Stimulated activated CD4-positive, alpha-beta T cell treated with anti-CD3 and anti-CD28 coated beads, TNF-alpha, amount 100 ng/mL, for 4 hours (primary cell): ENCODE measurements around the gene U2AF1.
"Not testable (repeated sequence)": the region's sequence is repeated elsewhere in the genome, so short reads cannot be mapped to it uniquely, and the experiment has no call there.

ENCODE experiments used
- DNase-seq, 3 experiments: peaks; one replicate each; pipeline ENCODE4 v3.0.0-alpha.2; 2020; ENCODE audit warnings: low read depth in 3 of 3

Gene U2AF1, protein sequence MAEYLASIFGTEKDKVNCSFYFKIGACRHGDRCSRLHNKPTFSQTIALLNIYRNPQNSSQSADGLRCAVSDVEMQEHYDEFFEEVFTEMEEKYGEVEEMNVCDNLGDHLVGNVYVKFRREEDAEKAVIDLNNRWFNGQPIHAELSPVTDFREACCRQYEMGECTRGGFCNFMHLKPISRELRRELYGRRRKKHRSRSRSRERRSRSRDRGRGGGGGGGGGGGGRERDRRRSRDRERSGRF

GRCh38 chr21:43106965-43107793, at the start of gene U2AF1:
U2AF1 (minus strand) TSS chr21:43107570; CDS start chr21:43107494, 76 bp downstream.
- DNase-seq = peak; percentile 33 to 65 (median 40)

GRCh38 chr21:43153601-43154000, 46.2 kb upstream of the U2AF1 start:
- DNase-seq = not testable (repeated sequence)

DNA sequence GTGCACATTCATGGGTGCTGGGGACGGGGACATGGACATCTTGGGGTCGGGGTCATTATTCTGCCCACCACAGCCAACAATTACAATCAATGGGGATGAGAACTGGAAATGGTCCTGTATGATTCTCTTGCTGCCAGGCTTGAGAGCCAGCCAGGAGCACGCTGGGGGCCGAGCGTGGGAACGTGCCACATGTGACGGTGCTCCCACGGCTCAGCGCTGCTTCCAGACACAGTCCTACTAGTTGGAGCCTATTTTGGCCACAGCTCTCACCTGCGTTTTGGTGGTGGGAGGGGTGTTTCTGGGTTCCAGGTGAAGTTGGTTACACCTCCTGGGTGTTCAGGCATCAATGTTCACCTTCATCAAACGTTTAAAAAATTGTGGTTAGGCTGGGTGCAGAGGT, 42.0 kb upstream of the U2AF1 start:
- not testable (repeated sequence) for DNase-seq

DNA sequence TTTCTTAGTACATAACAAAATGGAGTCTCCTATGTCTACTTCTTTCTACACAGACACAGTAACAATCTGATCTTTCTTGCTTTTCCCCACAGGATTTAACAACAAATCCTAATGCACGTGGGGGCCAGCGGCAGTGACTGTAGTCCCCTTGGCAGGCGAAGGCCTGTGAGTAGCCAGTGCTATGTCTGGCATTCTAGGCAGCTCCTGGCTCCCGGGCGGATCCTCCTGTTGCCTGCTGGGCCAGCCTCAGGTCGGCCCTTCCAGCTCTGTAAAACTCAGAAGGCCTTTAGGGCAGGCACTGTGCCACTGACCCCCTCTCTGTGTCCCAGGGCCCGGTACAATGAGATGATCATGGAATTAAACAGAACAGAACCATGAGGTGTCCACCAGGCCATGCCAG, 40.6 kb upstream of the U2AF1 start:
- not testable (repeated sequence) for DNase-seq

GRCh38 chr21:43146637-43147036, 39.3 kb upstream of the U2AF1 start:
- not testable (repeated sequence) for DNase-seq

GRCh38 chr21:43141407-43141806, 34.0 kb upstream of the U2AF1 start:
- not testable (repeated sequence) for DNase-seq

GRCh38 chr21:43138944-43139343, 31.6 kb upstream of the U2AF1 start:
- DNase-seq = not testable (repeated sequence)

GRCh38 chr21:43134520-43134919, 27.1 kb upstream of the U2AF1 start:
- DNase-seq = not testable (repeated sequence)

- not testable (repeated sequence) for DNase-seq
These were observed 22.7 kb upstream of the U2AF1 start for GRCh38 chr21:43130094-43130493.

DNA sequence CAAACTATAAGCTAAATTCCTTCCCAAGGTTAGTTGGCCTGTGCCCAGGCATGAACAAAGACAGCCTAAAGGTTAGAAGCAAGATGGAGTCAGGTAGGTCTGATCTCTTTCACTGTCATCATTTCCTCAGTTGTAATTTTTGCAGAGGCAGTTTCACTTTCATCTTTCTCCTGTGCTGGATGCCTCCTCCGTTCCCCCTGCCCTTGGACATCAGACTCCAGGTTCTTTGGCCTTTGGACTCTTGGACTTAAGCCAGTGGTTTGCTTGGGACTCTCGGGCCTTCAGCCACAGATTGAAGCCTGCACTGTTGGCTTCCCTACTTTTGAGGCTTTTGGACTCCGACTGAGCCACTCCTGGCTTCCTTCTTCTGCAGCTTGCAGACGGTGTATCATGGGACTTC, 8.6 kb upstream of the U2AF1 start:
- DNase-seq = not testable (repeated sequence)

GRCh38 chr21:43114483-43114882, 7.1 kb upstream of the U2AF1 start:
- not testable (repeated sequence) for DNase-seq

DNA sequence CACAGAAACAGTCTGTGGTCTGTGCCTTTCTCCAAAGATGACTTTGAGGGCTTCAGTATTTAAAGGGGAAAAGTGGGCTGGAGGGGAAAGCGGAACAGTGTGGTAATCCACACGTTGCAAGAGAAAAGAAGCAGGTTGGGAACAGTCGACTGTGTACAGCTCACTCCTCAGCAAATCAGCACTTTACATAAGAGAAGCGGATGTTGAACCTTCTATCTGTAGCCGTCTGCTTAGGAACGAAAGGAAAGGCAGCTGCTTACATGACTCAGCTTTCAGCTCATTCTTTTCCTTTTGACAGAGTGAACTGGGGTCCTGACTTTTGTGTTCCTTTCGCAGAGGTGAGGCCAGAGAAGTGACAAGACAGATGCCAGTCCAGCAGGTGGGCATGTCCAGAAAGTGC, 1.6 kb upstream of the U2AF1 start:
- not testable (repeated sequence) for DNase-seq

DNA sequence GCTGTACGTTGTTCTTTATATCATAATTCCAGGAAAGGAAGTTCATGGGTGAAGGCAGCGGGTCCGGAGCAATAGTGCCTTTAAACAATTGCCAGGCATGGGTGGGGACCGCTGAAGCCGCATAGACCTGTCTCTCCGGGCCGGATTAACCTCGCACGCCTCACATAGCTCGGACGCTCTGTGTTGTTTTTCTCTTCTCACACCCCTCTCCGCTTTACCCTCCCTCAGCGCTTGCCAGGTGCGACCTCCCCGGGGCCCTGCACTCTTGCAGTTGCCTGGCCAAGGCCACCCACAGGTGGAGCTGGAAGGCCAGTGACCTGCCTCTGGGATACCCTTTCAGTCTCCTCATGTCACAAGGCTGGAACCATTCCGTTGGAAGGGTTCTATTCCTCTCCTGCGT, 807 bp upstream of the U2AF1 start:
- not testable (repeated sequence) for DNase-seq

GRCh38 chr21:43107794-43108137, 396 bp upstream of the U2AF1 start:
- DNase-seq = not testable (repeated sequence)

- DNase-seq = not testable (repeated sequence)
These were observed 2.7 kb downstream of the U2AF1 start for GRCh38 chr21:43104642-43105041.

DNA sequence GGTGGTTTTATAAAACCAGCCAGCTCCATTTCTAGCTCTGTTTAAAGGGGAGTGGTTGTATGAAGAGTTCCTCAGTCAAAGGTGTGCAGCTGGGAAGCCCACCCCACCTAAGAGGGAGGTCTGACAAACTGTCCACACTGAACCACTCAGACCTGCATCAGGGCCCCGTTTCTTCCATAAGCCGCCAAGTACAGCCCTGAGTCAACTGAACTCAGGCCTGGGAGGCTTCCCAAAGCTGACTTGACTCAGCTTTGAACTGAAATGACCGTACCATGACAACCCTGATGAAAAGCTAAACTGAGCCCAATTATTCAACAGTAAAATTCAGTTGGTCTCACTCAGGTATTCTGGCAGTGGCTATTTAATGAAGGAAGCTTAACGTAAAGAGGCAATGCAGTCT, 5.1 kb downstream of the U2AF1 start:
- not testable (repeated sequence) for DNase-seq

GRCh38 chr21:43101676-43102075, 5.7 kb downstream of the U2AF1 start:
- not testable (repeated sequence) for DNase-seq

GRCh38 chr21:43101000-43101399, 6.4 kb downstream of the U2AF1 start:
- not testable (repeated sequence) for DNase-seq

DNA sequence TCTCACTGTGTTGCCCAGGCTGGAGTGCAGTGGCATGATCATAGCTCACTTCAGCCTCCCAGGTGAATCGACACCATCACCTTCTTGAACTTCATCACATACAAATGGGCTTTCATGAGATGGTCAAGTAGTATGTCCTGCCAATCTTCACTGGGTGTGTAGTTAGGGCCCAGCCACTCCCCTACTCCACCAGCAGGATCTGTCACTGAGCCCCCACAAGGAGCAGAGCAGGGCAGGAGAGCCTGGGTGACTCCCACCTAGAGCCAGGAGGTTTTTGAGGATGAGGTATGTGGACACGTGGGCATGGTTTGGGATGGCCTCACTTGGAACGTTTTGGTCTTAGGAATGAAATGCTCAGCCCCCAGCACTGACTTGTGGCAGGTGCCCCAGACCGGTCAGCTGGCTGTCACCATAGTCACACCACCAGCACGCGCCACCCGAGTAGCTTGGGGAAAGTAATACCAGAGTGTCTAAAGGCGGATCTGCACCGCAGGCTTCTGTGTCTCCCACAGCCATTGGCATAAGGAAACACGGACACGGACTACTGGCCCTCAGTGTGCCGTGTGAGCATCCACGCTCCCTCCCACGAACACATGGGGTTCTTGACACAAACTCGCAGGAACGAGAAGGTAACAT, 15.3 kb downstream of the U2AF1 start:
- not testable (repeated sequence) for DNase-seq

- DNase-seq = not testable (repeated sequence)
These were observed 16.4 kb downstream of the U2AF1 start for GRCh38 chr21:43090947-43091346.

- not testable (repeated sequence) for DNase-seq
These were observed 17.9 kb downstream of the U2AF1 start for GRCh38 chr21:43089463-43089862.

DNA sequence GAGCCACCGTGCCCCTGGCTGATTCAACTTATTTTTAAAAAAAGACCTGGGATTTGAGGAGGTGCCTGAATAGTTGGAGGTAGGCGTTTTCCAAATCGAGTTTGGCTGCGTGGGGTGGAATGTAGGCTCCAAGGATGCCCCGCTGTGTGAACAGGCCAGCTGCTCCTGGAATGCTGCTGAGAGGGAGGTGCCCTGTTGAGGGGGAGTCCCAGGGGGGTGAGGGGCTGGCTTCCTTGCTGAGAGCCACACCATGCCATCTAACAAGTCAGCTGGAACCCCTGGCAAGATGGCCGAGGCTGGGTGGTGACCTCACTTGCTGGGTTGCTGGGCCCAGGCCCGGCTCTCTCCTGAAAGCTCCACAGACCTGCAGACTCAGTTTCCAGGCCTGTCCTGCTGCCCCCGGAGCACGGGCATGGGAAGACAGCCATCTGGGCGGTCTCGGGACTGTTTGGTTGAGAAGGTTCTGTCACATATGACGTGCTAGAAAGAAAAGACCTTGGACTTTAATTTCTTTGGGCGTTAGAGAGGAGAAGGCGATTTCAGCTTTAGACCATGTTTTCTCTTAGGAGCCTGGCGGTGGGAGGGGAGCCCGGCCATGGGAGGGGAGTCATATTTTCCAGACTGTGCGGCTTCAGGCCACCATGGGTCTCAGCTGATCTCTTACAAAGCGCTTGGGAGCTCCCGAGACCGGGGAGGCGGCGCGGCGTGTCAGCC, 24.6 kb downstream of the U2AF1 start:
- not testable (repeated sequence) for DNase-seq
